Activated CD8-positive, alpha-beta memory T cell treated with anti-CD3 and anti-CD28 coated beads for 48 hours (primary cell): Measurements from ENCODE around the gene P2RX5.

Experiments
- DNase-seq, 3 experiments: peaks; one replicate each; pipeline ENCODE4 v3.0.0-alpha.2; 2020; ENCODE audit warnings: low read depth in 2 of 3, low spot score in 2 of 3

P2RX5 gene

GRCh38 chr17:3657874-3658783 is 37.8 kb downstream of the P2RX5 start:
- DNase-seq, result no peak

- DNase-seq, result no peak
Measured at GRCh38 chr17:3657588-3657869, 38.4 kb downstream of the P2RX5 start.

GRCh38 chr17:3656755-3657587 is 39.0 kb downstream of the P2RX5 start:
- DNase-seq, result no peak

- DNase-seq, result no peak
Measured at GRCh38 chr17:3656353-3656752, 39.6 kb downstream of the P2RX5 start.

- no peak for DNase-seq
Measured at GRCh38 chr17:3655766-3656165, 40.2 kb downstream of the P2RX5 start.

- DNase-seq, result no peak
Measured at GRCh38 chr17:3647769-3648555, 48.0 kb downstream of the P2RX5 start.

GRCh38 chr17:3647251-3647650 is 48.7 kb downstream of the P2RX5 start:
- DNase-seq, result no peak

GRCh38 chr17:3645310-3645709 is 50.6 kb downstream of the P2RX5 start:
- DNase-seq, result no peak

GRCh38 chr17:3643889-3644349 is 52.0 kb downstream of the P2RX5 start:
- no peak for DNase-seq

- DNase-seq, result no peak
Measured at GRCh38 chr17:3641717-3642486, 54.1 kb downstream of the P2RX5 start.

GRCh38 chr17:3641014-3641413 is 54.9 kb downstream of the P2RX5 start:
- no peak for DNase-seq

GRCh38 chr17:3639981-3640596 is 55.9 kb downstream of the P2RX5 start:
- DNase-seq, result peak in 1 of 3 experiments; percentile 23

- DNase-seq, result no peak
Measured at GRCh38 chr17:3636908-3637373, 59.0 kb downstream of the P2RX5 start.

- DNase-seq, result peak; percentile 75 to 91 (median 87)
Measured at GRCh38 chr17:3636154-3636907, 59.6 kb downstream of the P2RX5 start, which contains the start of the genes CTNS and SHPK. Gene CTNS, plus strand, starts transcription at chr17:3636760. Its CDS starts 3,447 bp downstream, at chr17:3640207. Gene SHPK, minus strand, starts transcription at chr17:3636250. Its CDS starts 31 bp downstream, at chr17:3636219.

- DNase-seq, result peak in 1 of 3 experiments; percentile 16
Measured at GRCh38 chr17:3635474-3636153, 60.3 kb downstream of the P2RX5 start.

GRCh38 chr17:3632287-3632686 is 63.7 kb downstream of the P2RX5 start:
- DNase-seq, result no peak

GRCh38 chr17:3630781-3631180 is 65.2 kb downstream of the P2RX5 start:
- DNase-seq, result no peak

GRCh38 chr17:3627769-3628167 is 68.2 kb downstream of the P2RX5 start:
- no peak for DNase-seq
